Fibroblast of lung (primary cell): ENCODE measurements around the gene RUNX1. TPM values are rescaled to one million over a fixed set of nuclear protein-coding genes. Genes with fewer than 3 reads are reported as not detected.
A peak's percentile ranks its signal among the peaks of the same experiment; 100 is the strongest.

ENCODE experiments used
- DNase-seq, 2 donors: peaks; one replicate each; pipeline versions ENCODE4 v3.0.0 to v3.0.0-alpha.2; 2010; ENCODE audit warnings: low read depth in 2 of 2
- H2AFZ ChIP-seq: 2 replicates; pipeline ENCODE4 v1.5.1; 2012; ENCODE audit warnings: low read length, control low read depth, inconsistent platforms
- H3K27ac ChIP-seq: 2 replicates; pipeline ENCODE4 v1.5.1; 2011; ENCODE audit warnings: low read length, control low read depth; ENCODE audit not compliant: insufficient read depth
- H3K27me3 ChIP-seq: 2 replicates; pipeline ENCODE4 v1.5.1; 2011; ENCODE audit warnings: mild to moderate bottlenecking, low read length; ENCODE audit not compliant: control insufficient read depth, insufficient read depth
- H3K36me3 ChIP-seq: 2 replicates; pipeline ENCODE4 v1.5.1; 2011; ENCODE audit warnings: low read length; ENCODE audit not compliant: control insufficient read depth, insufficient read depth
- H3K4me1 ChIP-seq: 2 replicates; pipeline ENCODE4 v1.5.1; 2011; ENCODE audit warnings: low read length; ENCODE audit not compliant: control insufficient read depth, insufficient read depth; ENCODE audit errors: extremely low read depth
- H3K4me2 ChIP-seq: 2 replicates; pipeline ENCODE4 v1.5.1; 2011; ENCODE audit warnings: low read length, control low read depth; ENCODE audit not compliant: insufficient read depth; ENCODE audit errors: extremely low read depth
- H3K4me3 ChIP-seq, 4 experiments: fragments of 200-600 bp in 1 of 4; sonication (generic) in 1 of 4; replicated peaks in 1 of 4; 2 replicates each; pipeline ENCODE4 v1.5.1; 2011 to 2016; ENCODE audit warnings: low read length in 4 of 4, low read depth in 3 of 4, mild to moderate bottlenecking in 3 of 4, control low read depth in 2 of 4, inconsistent platforms in 1 of 4, mixed read lengths in 1 of 4; ENCODE audit not compliant: insufficient read depth in 1 of 4; ENCODE audit errors: control extremely low read depth in 1 of 4
- H3K79me2 ChIP-seq: 2 replicates; pipeline ENCODE4 v1.5.1; 2012; ENCODE audit warnings: mild to moderate bottlenecking, low read length, inconsistent platforms; ENCODE audit not compliant: control insufficient read depth, insufficient read depth
- H3K9ac ChIP-seq: 2 replicates; pipeline ENCODE4 v1.5.1; 2011; ENCODE audit warnings: mild to moderate bottlenecking, low read length, control low read depth; ENCODE audit not compliant: insufficient read depth
- H3K9me3 ChIP-seq: 2 replicates; pipeline ENCODE4 v1.5.1; 2012; ENCODE audit warnings: low read depth, low read length; ENCODE audit not compliant: control insufficient read depth, insufficient read depth
- H4K20me1 ChIP-seq: 2 replicates; pipeline ENCODE4 v1.5.1; 2011; ENCODE audit warnings: low read length; ENCODE audit not compliant: control insufficient read depth, insufficient read depth; ENCODE audit errors: extremely low read depth
- EZH2 ChIP-seq: IDR thresholded peaks from 2 replicates; pipeline ENCODE4 v1.5.1; 2012; ENCODE audit warnings: low read length, control low read depth, mild to moderate bottlenecking; ENCODE audit errors: missing control alignments
- polyA plus RNA-seq, 2 donors: library from polyadenylated mRNA; depleted of rRNA in 1 of 2; stranded (reverse) in 1 of 2; unstranded in 1 of 2; fragments of >200 nt; gene quantifications; 2 replicates each; pipeline ENCODE4 v1.2.1, GENCODE V29; 2011 to 2012; ENCODE audit warnings: missing spikeins in 1 of 2
- total RNA-seq: library from RNA; depleted of rRNA; stranded (reverse); fragments of >200 nt; gene quantifications from 2 replicates; pipeline ENCODE4 v1.2.1, GENCODE V29; 2014
- TF ChIP-seq, protein P1 (sequence below), 2 donors: IDR thresholded peaks in 1 of 2; conservative IDR thresholded peaks in 1 of 2; 1 replicate in 1 of 2; 2 replicates in 1 of 2; pipeline ENCODE4 v1.5.1; 2011 to 2012; ENCODE audit warnings: low read length in 2 of 2, control low read depth in 1 of 2, inconsistent platforms in 1 of 2, low read depth in 1 of 2, mild to moderate bottlenecking in 1 of 2

RUNX1 gene
- total and polyA plus RNA-seq, 2 donors (not counting 1 experiment from before 2014, with no cell fraction given): 23.1 to 41.6 TPM

DNA sequence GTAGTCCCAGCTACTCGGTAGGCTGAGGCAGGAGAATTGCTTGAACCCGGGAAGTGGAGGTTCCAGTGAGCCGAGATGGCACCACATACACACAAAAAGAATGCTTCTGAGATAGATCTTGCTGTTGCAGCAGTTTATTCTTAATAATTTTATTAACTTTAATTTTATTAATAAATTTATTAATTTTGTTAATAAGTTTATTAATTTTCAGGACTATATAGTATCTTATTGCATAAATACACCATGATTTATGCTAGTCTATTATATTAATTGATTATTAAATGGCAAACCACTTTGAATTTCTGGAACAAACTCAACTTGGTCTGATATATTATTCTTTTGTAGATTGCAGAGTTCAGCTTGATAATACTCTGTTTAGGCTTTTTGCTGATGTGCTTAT, 280.8 kb downstream of the RUNX1 start:
- no peak overlapping the region for H3K4me3 ChIP-seq
- no peaks in the 10 kb centered on the region for H3K4me1 ChIP-seq
- no peak overlapping the region for H3K27ac ChIP-seq
- no peak overlapping the region for H3K9ac ChIP-seq
- H3K9me3 ChIP-seq: no peaks in the 10 kb centered on the region
- H4K20me1 ChIP-seq: no peaks in the 10 kb centered on the region
- no peak for DNase-seq
- TF ChIP-seq EZH2: no peak
- TF ChIP-seq, protein P1, sequence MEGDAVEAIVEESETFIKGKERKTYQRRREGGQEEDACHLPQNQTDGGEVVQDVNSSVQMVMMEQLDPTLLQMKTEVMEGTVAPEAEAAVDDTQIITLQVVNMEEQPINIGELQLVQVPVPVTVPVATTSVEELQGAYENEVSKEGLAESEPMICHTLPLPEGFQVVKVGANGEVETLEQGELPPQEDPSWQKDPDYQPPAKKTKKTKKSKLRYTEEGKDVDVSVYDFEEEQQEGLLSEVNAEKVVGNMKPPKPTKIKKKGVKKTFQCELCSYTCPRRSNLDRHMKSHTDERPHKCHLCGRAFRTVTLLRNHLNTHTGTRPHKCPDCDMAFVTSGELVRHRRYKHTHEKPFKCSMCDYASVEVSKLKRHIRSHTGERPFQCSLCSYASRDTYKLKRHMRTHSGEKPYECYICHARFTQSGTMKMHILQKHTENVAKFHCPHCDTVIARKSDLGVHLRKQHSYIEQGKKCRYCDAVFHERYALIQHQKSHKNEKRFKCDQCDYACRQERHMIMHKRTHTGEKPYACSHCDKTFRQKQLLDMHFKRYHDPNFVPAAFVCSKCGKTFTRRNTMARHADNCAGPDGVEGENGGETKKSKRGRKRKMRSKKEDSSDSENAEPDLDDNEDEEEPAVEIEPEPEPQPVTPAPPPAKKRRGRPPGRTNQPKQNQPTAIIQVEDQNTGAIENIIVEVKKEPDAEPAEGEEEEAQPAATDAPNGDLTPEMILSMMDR (conservative IDR thresholded peaks at IDR 0.05 in 1 of 2, IDR thresholded peaks at IDR 0.05 in 1 of 2; ENCODE audit: low read depth in 1 of 2, low read length in 2 of 2): no peak
- no peak overlapping the region for H2AFZ ChIP-seq
- no peaks in the 10 kb centered on the region for H3K79me2 ChIP-seq
- H3K36me3 ChIP-seq: no peaks in the 10 kb centered on the region
- H3K27me3 ChIP-seq: no peaks in the 10 kb centered on the region
- no peak overlapping the region for H3K4me2 ChIP-seq

DNA sequence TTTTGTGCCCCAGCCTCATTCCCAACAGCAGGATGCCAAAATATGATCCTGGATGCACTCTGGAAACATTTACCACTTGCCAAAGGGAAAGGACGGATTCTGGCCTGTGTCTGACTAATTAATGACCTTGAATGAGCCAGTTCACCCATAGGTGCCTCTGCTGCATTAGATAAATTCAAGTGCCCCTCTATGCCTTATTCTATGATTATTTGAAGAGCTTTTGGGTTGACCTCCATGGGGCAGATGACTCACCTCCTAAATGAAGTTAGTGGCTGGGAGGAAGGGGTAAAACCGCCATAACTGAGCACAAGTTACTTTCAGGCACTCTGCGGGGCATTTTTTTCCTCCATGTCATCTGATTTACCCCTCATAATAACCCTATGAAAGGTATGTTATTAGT, 282.2 kb downstream of the RUNX1 start:
- Histone ChIP-seq H3K4me2 (no peak overlapping the region), H3K9me3 (no peaks in the 10 kb centered on the region), H3K79me2 (no peaks in the 10 kb centered on the region), H3K4me3 (no peak overlapping the region), H3K4me1 (no peaks in the 10 kb centered on the region), H2AFZ (no peak overlapping the region), H3K27me3 (no peaks in the 10 kb centered on the region), H4K20me1 (no peaks in the 10 kb centered on the region), H3K9ac (no peak overlapping the region), H3K36me3 (no peaks in the 10 kb centered on the region), H3K27ac (no peak overlapping the region)
- DNase-seq: peak in 1 of 2 donors; percentile 33
- TF ChIP-seq, protein P1 (conservative IDR thresholded peaks at IDR 0.05 in 1 of 2, IDR thresholded peaks at IDR 0.05 in 1 of 2; ENCODE audit: low read depth in 1 of 2, low read length in 2 of 2): no peak
- no peak for TF ChIP-seq EZH2

DNA sequence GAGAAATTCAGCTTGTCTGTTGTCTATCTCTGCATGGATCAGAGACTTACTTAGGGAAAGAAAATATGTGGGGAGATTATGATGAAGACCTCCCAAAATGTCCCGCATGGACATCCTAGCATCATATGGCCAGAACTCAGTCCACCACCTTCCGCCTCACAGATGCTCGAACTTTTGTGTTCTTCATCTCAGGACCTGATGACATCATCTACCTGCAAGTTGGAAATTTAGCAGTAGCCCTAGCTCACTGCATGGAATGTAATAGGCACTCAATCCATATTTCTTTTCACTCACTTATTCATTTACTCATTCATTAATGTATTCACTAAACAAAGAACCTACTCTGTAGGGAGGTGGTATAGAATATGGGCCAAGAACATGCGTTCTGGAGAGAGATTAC, 283.5 kb downstream of the RUNX1 start:
- no peaks in the 10 kb centered on the region for H3K79me2 ChIP-seq
- H3K36me3 ChIP-seq: no peaks in the 10 kb centered on the region
- H3K4me3 ChIP-seq: no peak overlapping the region
- H3K27ac ChIP-seq: no peak overlapping the region
- H3K9ac ChIP-seq: no peak overlapping the region
- DNase-seq: no peak
- H2AFZ ChIP-seq: no peak overlapping the region
- H3K27me3 ChIP-seq: no peaks in the 10 kb centered on the region
- no peak overlapping the region for H3K4me2 ChIP-seq
- no peak for TF ChIP-seq EZH2
- TF ChIP-seq, protein P1 (conservative IDR thresholded peaks at IDR 0.05 in 1 of 2, IDR thresholded peaks at IDR 0.05 in 1 of 2; ENCODE audit: low read depth in 1 of 2, low read length in 2 of 2): no peak
- H3K9me3 ChIP-seq: no peaks in the 10 kb centered on the region
- no peaks in the 10 kb centered on the region for H3K4me1 ChIP-seq
- no peaks in the 10 kb centered on the region for H4K20me1 ChIP-seq
